NCI-H2081 treated with DMSO at 0.1 percent for 48 hours (cell line): ENCODE measurements around the gene CAMKK1.
"Not testable (repeated sequence)": the region's sequence is repeated elsewhere in the genome, so short reads cannot be mapped to it uniquely, and the experiment has no call there.

Experiments
- DNase-seq: peaks from one replicate; lab custom pipeline; 2025; lab: John Stamatoyannopoulos, UW

CAMKK1 gene

GRCh38 chr17:3845621-3846436 lies 47.0 kb downstream of the CAMKK1 start, which contains the start of gene NCBP3:
Gene NCBP3, minus strand, starts transcription at chr17:3846246. Its CDS starts 23 bp downstream, at chr17:3846223.
- peak; percentile 26 for DNase-seq

DNA sequence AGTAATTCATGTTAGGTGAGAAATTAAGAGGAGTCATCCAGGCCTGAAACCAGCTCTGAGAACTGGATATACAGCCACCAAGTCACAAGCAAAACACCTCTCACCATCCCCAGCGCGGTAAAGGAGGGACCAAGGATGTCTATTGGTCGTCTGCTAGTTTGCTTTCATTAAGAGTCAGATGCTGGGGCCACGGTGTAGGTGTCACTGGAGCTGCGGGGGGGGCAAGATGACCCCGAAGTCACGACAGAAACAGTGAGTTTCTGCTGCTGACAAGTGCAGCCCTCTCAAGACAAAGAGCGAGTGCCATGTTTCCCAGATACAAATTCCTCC lies 47.6 kb downstream of the CAMKK1 start:
- DNase-seq, result no peak

DNA sequence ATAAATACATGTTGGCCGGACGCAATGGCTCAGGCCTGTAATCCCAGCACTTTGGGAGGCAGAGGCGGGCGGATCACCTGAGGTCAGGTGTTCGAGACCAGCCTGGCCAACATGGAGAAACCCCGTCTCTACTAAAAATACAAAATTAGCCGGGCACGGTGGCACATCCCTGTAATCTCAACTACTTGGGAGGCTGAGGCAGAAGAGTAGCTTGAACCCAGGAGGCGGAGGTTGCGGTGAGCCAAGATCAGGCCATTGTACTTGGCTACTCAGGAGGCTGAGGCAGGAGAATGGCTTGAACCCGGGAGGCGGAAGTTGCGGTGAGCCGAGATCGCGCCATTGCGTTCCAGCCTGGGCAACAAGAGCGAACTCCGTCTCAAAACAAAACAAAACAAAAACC lies 48.3 kb downstream of the CAMKK1 start:
- not testable (repeated sequence) for DNase-seq

GRCh38 chr17:3843935-3844516 lies 48.8 kb downstream of the CAMKK1 start:
- no peak for DNase-seq

- DNase-seq, result no peak
Measured at GRCh38 chr17:3838206-3838605, 54.6 kb downstream of the CAMKK1 start.

- DNase-seq, result no peak
Measured at GRCh38 chr17:3836551-3836950, 56.3 kb downstream of the CAMKK1 start.

GRCh38 chr17:3835410-3836229 lies 57.2 kb downstream of the CAMKK1 start:
- DNase-seq, result no peak

DNA sequence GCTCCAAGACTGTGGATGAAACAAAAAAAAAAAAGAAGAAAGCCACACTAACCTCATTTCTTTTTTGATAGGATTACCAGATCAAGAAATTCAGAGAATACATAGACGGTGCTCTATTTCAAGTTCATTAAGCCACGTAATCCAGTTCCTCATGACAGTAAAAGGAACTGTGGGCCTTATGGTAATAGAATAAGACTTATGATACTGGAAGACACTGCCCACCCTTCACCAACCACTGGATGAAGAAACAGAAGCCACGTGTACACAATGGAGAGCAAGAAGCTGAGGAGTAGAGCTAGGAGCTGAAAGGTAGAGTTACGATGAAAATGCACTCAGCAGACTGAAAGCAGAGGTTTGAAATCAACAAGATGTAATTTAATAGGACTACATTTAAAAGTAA lies 58.0 kb downstream of the CAMKK1 start:
- DNase-seq, result no peak

DNA sequence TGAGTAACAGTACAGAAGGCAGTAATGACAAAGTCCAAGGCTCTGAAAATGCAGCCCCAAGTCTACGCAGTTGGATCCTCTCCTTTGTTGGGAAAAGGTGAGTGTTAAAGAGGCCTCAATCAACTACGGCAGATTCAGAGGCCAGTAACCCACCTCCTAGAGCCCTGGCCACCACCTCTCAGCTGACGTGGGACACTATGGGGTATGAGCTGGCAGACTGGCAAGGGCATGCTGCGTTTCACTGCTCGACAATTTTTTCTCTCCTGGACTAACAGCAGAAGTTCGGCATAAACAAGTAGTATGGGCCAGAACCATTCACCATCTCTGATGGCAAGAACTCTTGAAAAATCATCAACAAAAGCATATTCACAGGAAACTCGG lies 64.0 kb downstream of the CAMKK1 start:
- no peak for DNase-seq

- no peak for DNase-seq
Measured at GRCh38 chr17:3828151-3828851, 64.6 kb downstream of the CAMKK1 start.

GRCh38 chr17:3827124-3827773 lies 65.6 kb downstream of the CAMKK1 start:
- DNase-seq, result no peak

GRCh38 chr17:3826191-3826590 lies 66.7 kb downstream of the CAMKK1 start:
- DNase-seq, result no peak

DNA sequence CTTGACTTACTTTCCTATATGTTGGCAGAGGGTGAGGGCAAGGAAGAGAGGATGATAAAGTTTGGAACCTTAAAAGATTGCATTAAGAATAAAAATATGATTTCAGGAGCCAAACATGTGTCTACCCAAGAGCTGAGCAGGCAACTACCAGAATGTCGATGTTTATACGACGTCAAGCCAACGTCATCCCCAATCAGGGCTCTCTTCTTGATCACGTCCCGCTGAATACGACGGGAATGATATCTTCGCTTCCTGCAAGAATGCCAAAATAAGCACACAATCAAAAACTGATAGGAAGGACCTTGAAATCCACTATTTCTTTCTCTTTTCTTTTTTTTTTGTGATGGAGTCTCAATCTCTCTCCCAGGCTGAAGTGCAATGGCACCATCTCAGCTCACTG lies 71.8 kb downstream of the CAMKK1 start:
- no peak for DNase-seq

DNA sequence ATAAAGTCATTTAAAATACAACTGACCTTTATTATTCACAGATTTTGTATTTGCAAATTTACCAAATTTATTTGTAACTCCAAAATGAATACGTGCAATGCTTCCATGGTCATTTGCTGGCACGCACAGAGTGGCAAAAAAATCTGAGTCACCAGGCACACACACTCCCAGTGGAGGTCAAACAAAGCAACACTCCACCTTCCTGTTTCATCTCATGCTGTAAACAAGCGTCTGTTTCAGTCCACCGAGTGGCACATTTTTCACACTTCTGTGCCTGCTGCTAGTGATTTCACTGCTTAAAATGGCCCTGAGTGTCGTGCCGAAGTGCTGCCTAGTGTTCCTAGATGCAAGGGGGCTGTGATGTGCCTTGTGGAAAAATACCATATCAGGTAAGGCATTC lies 74.1 kb downstream of the CAMKK1 start:
- no peak for DNase-seq

- DNase-seq, result no peak
Measured at GRCh38 chr17:3817851-3818605, 74.8 kb downstream of the CAMKK1 start.

- DNase-seq, result no peak
Measured at GRCh38 chr17:3815925-3816324, 76.9 kb downstream of the CAMKK1 start.

GRCh38 chr17:3815122-3815521 lies 77.7 kb downstream of the CAMKK1 start:
- DNase-seq, result no peak

GRCh38 chr17:3814361-3814760 lies 78.5 kb downstream of the CAMKK1 start:
- no peak for DNase-seq

- no peak for DNase-seq
Measured at GRCh38 chr17:3813171-3813570, 79.7 kb downstream of the CAMKK1 start.

DNA sequence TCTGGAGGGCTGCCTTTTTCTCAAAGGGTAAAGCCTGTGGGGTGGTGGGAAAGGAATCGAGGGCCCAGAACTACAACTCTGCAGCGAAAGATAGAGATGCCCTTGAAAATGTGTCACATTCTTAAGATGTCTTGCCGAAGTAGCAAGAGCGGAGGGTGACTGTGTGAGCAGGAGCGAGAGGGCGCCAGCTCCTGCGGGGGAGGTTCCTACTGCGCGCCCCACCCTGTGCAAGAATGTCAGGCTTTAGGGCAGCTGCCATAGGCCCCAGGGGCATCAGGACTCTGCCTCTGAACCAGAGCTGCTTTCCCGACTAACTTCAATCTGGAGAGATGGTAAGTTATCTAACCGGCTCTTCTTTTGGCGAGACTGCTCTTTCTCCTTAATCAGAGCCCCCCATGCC lies 80.1 kb downstream of the CAMKK1 start:
- DNase-seq, result no peak

DNA sequence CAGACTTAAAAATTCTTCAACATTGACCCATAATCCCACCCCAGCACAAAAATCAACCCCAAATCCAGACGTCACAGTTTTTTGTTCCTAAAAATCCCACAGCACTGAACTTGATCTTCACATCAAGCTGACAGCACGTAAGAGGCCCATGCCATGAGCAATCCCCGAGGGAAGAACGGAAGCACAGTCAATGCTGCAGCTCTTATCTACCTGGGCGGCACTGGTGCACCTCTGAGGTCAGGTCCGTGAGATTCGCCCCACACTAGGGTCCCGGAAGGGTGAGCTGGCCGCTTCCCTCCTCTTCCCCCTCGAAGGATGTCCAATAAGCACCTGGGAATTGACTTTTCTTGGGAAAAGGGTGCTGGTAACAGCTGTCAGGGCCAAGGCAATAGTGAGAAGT lies 80.6 kb downstream of the CAMKK1 start:
- no peak for DNase-seq
